T-cell (primary cell): ENCODE data around the gene OSBPL5. TPM values are rescaled to one million over a fixed set of nuclear protein-coding genes. Genes with fewer than 3 reads are reported as not detected.
A peak's percentile ranks its signal among the peaks of the same experiment; 100 is the strongest.

ENCODE experiments used
- ATAC-seq, 4 experiments: fragments of 200-7000 bp in 3 of 4; fragments of 150-1000 bp in 1 of 4; cut with Tn5 transposase; replicated peaks in 1 of 4; 1 replicate in 3 of 4; 2 replicates in 1 of 4; pipeline ENCODE4 v1.10.0; 2021; ENCODE audit warnings: moderate library complexity in 3 of 4, mild to moderate bottlenecking in 2 of 4, moderate number of reproducible peaks in 1 of 4
- CTCF ChIA-PET, 2 donors: fragments of 300-600 bp; sonication (Branson Sonifier 250); formaldehyde crosslinking; loops; one replicate each; lab custom pipeline; 2022; ENCODE audit warnings: antibody characterized with exemption in 2 of 2; lab: Charles Lee
- POLR2A ChIA-PET, 2 donors: fragments of 300-600 bp; sonication (Branson Sonifier 250); formaldehyde crosslinking; loops; one replicate each; lab custom pipeline; 2022; ENCODE audit warnings: antibody characterized with exemption in 2 of 2; lab: Charles Lee
- DNase-seq, 35 experiments: peaks; one replicate each; pipeline versions ENCODE4 v3.0.0 to v3.0.0-alpha.2; 2013 to 2023
- H3K27ac ChIP-seq: one replicate; pipeline ENCODE4 v1.5.1; 2013; ENCODE audit warnings: low read length
- H3K27me3 ChIP-seq, 2 experiments: replicated peaks in 1 of 2; 1 replicate in 1 of 2; 2 replicates in 1 of 2; pipeline versions ENCODE4 v1.6.1 to v1.7.0; 2013; ENCODE audit warnings: low read length in 1 of 2, mixed read lengths in 1 of 2; ENCODE audit not compliant: control insufficient read depth in 2 of 2, insufficient read depth in 2 of 2; ENCODE audit errors: extremely low read depth in 1 of 2
- H3K36me3 ChIP-seq, 2 donors: 1 replicate in 1 of 2; 2 replicates in 1 of 2; pipeline versions ENCODE4 v1.6.1 to v1.7.0; 2013; ENCODE audit warnings: low read length in 1 of 2; ENCODE audit not compliant: control insufficient read depth in 2 of 2, insufficient read depth in 1 of 2; ENCODE audit errors: extremely low read depth in 1 of 2
- H3K4me1 ChIP-seq, 2 experiments: 1 replicate in 1 of 2; 2 replicates in 1 of 2; pipeline versions ENCODE4 v1.6.1 to v1.7.0; 2013; ENCODE audit warnings: low read length in 2 of 2, mixed read lengths in 1 of 2; ENCODE audit not compliant: insufficient read depth in 2 of 2, control insufficient read depth in 1 of 2; ENCODE audit errors: extremely low read depth in 1 of 2
- H3K4me3 ChIP-seq, 2 donors: 1 replicate in 1 of 2; 2 replicates in 1 of 2; pipeline versions ENCODE4 v1.5.1 to v1.7.0; 2013; ENCODE audit warnings: mild to moderate bottlenecking in 2 of 2, low read length in 1 of 2, moderate library complexity in 1 of 2; ENCODE audit not compliant: control insufficient read depth in 1 of 2; ENCODE audit errors: extremely low read depth in 1 of 2
- H3K9me3 ChIP-seq: 2 replicates; pipeline ENCODE4 v1.7.0; 2013
- H3K27ac Mint-ChIP-seq, 2 donors: one replicate each; pipeline ENCODE4 v1.8.0; 2020 to 2021; ENCODE audit warnings: mild to moderate bottlenecking in 2 of 2, mixed read lengths in 2 of 2
- H3K27me3 Mint-ChIP-seq, 2 donors: one replicate each; pipeline ENCODE4 v1.8.0; 2021 to 2022; ENCODE audit warnings: mixed read lengths in 2 of 2
- H3K36me3 Mint-ChIP-seq: one replicate; pipeline ENCODE4 v1.8.0; 2021; ENCODE audit warnings: mixed read lengths
- H3K4me1 Mint-ChIP-seq, 3 donors: one replicate each; pipeline ENCODE4 v1.8.0; 2020 to 2022; ENCODE audit warnings: mixed read lengths in 3 of 3, mild to moderate bottlenecking in 1 of 3
- H3K4me3 Mint-ChIP-seq, 3 donors: one replicate each; pipeline ENCODE4 v1.8.0; 2020 to 2022; ENCODE audit warnings: mild to moderate bottlenecking in 3 of 3, mixed read lengths in 3 of 3, moderate library complexity in 3 of 3
- H3K9me3 Mint-ChIP-seq, 3 donors: one replicate each; pipeline ENCODE4 v1.8.0; 2020 to 2022; ENCODE audit warnings: mixed read lengths in 3 of 3
- WGBS: methylation state at CpG from one replicate; pipeline ENCODE4 v1.1.5; 2013; ENCODE audit warnings: missing lambda C conversion rate; ENCODE audit not compliant: insufficient coverage; 5-methylcytosine and 5-hydroxymethylcytosine counted together
- total RNA-seq, 35 experiments: library from RNA in 6 of 35; stranded (reverse) in 6 of 35; fragments of 120-200 nt in 1 of 35; gene quantifications; one replicate each; pipeline versions ENCODE4 v1.2.1 to v1.2.4 and lab custom pipeline; 2013 to 2026

The OSBPL5 gene, protein sequence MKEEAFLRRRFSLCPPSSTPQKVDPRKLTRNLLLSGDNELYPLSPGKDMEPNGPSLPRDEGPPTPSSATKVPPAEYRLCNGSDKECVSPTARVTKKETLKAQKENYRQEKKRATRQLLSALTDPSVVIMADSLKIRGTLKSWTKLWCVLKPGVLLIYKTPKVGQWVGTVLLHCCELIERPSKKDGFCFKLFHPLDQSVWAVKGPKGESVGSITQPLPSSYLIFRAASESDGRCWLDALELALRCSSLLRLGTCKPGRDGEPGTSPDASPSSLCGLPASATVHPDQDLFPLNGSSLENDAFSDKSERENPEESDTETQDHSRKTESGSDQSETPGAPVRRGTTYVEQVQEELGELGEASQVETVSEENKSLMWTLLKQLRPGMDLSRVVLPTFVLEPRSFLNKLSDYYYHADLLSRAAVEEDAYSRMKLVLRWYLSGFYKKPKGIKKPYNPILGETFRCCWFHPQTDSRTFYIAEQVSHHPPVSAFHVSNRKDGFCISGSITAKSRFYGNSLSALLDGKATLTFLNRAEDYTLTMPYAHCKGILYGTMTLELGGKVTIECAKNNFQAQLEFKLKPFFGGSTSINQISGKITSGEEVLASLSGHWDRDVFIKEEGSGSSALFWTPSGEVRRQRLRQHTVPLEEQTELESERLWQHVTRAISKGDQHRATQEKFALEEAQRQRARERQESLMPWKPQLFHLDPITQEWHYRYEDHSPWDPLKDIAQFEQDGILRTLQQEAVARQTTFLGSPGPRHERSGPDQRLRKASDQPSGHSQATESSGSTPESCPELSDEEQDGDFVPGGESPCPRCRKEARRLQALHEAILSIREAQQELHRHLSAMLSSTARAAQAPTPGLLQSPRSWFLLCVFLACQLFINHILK
- 10 to 100 TPM; 11.2 to 41.5 (median 20.9) TPM for total RNA-seq
- 13.8 TPM for total RNA-seq (2013)
- 1.6 to 16.3 (median 9.1) reads per million in 29 experiments for total RNA-seq (lab: John Stamatoyannopoulos, UW)

- no peaks in the 10 kb centered on the region for H3K36me3 Mint-ChIP-seq
- H3K27ac ChIP-seq: no peak within 1 kb of the TSS
- peaks cover 0 to 77% of the 10 kb centered on the region in 2 experiments for H3K27me3 ChIP-seq
- peak in 34 of 35 experiments; percentile 8 to 67 (median 39) for DNase-seq
- H3K9me3 ChIP-seq: no peaks in the 10 kb centered on the region
- peak within 1 kb of the TSS; percentile 60 to 71 for H3K4me3 ChIP-seq
- 1% methylated on average over 39 of the region's 63 CpGs for WGBS
- peaks cover 43 to 46% (median 44%) of the 10 kb centered on the region in 3 donors for H3K4me1 Mint-ChIP-seq
- ChIA-PET CTCF (no interaction called here), POLR2A (no interaction called here)
- H3K4me3 Mint-ChIP-seq: peak within 1 kb of the TSS; percentile 70 to 87 (median 78)
- peak; percentile 73 to 81 (median 78) for ATAC-seq
- peak within 1 kb of the TSS; percentile 57 to 77 for H3K27ac Mint-ChIP-seq
- H3K36me3 ChIP-seq: no peaks in the 10 kb centered on the region
- peaks cover 12 to 57% of the 10 kb centered on the region in 2 donors for H3K27me3 Mint-ChIP-seq
- no peaks in the 10 kb centered on the region for H3K9me3 Mint-ChIP-seq
- H3K4me1 ChIP-seq: peaks cover 13 to 70% of the 10 kb centered on the region in 2 experiments
Measured at GRCh38 chr11:3165152-3165705, at the start of gene OSBPL5. Gene OSBPL5 (minus strand): TSS chr11:3165310. CDS start chr11:3129148, 36,162 bp downstream.

DNA sequence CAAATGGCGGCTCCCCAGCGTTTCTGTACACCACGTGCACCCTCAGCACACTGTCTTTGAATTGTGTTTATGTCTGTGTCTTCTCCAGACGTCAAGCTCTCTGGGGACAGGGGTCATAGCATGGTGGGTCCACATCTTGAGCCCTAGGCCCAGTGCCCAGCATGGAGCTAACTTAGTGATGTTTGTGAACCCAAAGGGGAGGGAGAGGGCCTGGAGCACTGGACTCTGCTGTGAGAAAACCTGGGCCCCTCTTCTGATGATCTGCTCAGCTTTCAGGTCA lies 49.2 kb upstream of the OSBPL5 start:
- POLR2A ChIA-PET: no interaction called here
- H3K4me1 Mint-ChIP-seq: peaks cover 4 to 10% (median 5%) of the 10 kb centered on the region in 3 donors

GRCh38 chr11:3213659-3214419 lies 48.7 kb upstream of the OSBPL5 start:
- Mint-ChIP-seq H3K4me3 (no peak overlapping the region), H3K36me3 (peaks cover 6% of the 10 kb centered on the region), H3K4me1 (peaks cover 4 to 10% (median 5%) of the 10 kb centered on the region in 3 donors), H3K9me3 (peaks cover 0 to 13% (median 13%) of the 10 kb centered on the region in 3 donors), H3K27me3 (peaks cover 22 to 34% of the 10 kb centered on the region in 2 donors), H3K27ac (no peak overlapping the region)
- Histone ChIP-seq H3K27ac (no peak overlapping the region), H3K9me3 (no peaks in the 10 kb centered on the region), H3K4me3 (no peak overlapping the region), H3K27me3 (peaks cover 0 to 47% of the 10 kb centered on the region in 2 experiments), H3K36me3 (no peaks in the 10 kb centered on the region), H3K4me1 (peaks cover 0 to 6% of the 10 kb centered on the region in 2 experiments)
- WGBS: 79% methylated on average over 20 of the region's 24 CpGs
- POLR2A ChIA-PET: interaction anchor here in 1 of 2 donors (0.6 kb wide), 1 partner anchor 25 kb away, joined by 5 read pairs; no protein-coding TSS in a partner anchor
- ATAC-seq: no peak
- CTCF ChIA-PET: interaction anchor here in 1 of 2 donors (0.5 kb wide), 1 partner anchor 1602 kb away, joined by 3 read pairs; no protein-coding TSS in a partner anchor
- no peak for DNase-seq

More for the DNA sequence above, 49.2 kb upstream of the OSBPL5 start:
- Mint-ChIP-seq H3K36me3 (peaks cover 6% of the 10 kb centered on the region), H3K27me3 (peaks cover 22 to 34% of the 10 kb centered on the region in 2 donors), H3K27ac (no peak overlapping the region), H3K4me3 (no peak overlapping the region), H3K9me3 (peaks cover 0 to 13% (median 13%) of the 10 kb centered on the region in 3 donors)
- CTCF ChIA-PET: interaction anchor here in 1 of 2 donors (0.5 kb wide), 1 partner anchor 1602 kb away, joined by 3 read pairs; no protein-coding TSS in a partner anchor
- peaks cover 0 to 49% of the 10 kb centered on the region in 2 experiments for H3K27me3 ChIP-seq
- 81% methylated on average over 3 of the region's 4 CpGs for WGBS
- no peaks in the 10 kb centered on the region for H3K36me3 ChIP-seq
- no peak overlapping the region for H3K4me3 ChIP-seq
- DNase-seq (no peak), ATAC-seq (no peak)
- H3K9me3 ChIP-seq: no peaks in the 10 kb centered on the region
- H3K27ac ChIP-seq: no peak overlapping the region
- H3K4me1 ChIP-seq: peaks cover 0 to 6% of the 10 kb centered on the region in 2 experiments

GRCh38 chr11:3208272-3208671 lies 43.2 kb upstream of the OSBPL5 start:
- H3K4me1 Mint-ChIP-seq: peaks cover 0 to 3% (median 0%) of the 10 kb centered on the region in 3 donors
- no peak overlapping the region for H3K4me3 Mint-ChIP-seq
- Histone ChIP-seq H3K4me3 (no peak overlapping the region), H3K4me1 (peaks cover 0 to 16% of the 10 kb centered on the region in 2 experiments), H3K27me3 (peaks cover 0 to 29% of the 10 kb centered on the region in 2 experiments), H3K36me3 (no peaks in the 10 kb centered on the region), H3K27ac (no peak overlapping the region), H3K9me3 (no peaks in the 10 kb centered on the region)
- 89% methylated on average over 3 of the region's 6 CpGs for WGBS
- no peak for ATAC-seq
- H3K36me3 Mint-ChIP-seq: peaks cover 6% of the 10 kb centered on the region
- CTCF ChIA-PET: no interaction called here
- DNase-seq: no peak
- POLR2A ChIA-PET: no interaction called here
- H3K27me3 Mint-ChIP-seq: peaks cover 7 to 14% of the 10 kb centered on the region in 2 donors
- H3K9me3 Mint-ChIP-seq: peaks cover 0 to 13% (median 13%) of the 10 kb centered on the region in 3 donors
- H3K27ac Mint-ChIP-seq: no peak overlapping the region

GRCh38 chr11:3207526-3208189 lies 42.5 kb upstream of the OSBPL5 start:
- H3K4me3 ChIP-seq: no peak overlapping the region
- no peak for ATAC-seq
- H3K27me3 ChIP-seq: peaks cover 0 to 34% of the 10 kb centered on the region in 2 experiments
- ChIA-PET POLR2A (no interaction called here), CTCF (no interaction called here)
- no peak overlapping the region for H3K27ac ChIP-seq
- DNase-seq: no peak
- no peaks in the 10 kb centered on the region for H3K9me3 ChIP-seq
- H3K36me3 Mint-ChIP-seq: peaks cover 6% of the 10 kb centered on the region
- H3K36me3 ChIP-seq: no peaks in the 10 kb centered on the region
- peaks cover 0 to 22% of the 10 kb centered on the region in 2 experiments for H3K4me1 ChIP-seq
- no peak overlapping the region for H3K27ac Mint-ChIP-seq
- 70% methylated on average over 7 of the region's 8 CpGs for WGBS
- H3K9me3 Mint-ChIP-seq: peaks cover 0 to 13% (median 13%) of the 10 kb centered on the region in 3 donors
- H3K4me1 Mint-ChIP-seq: peaks cover 1 to 4% (median 3%) of the 10 kb centered on the region in 3 donors
- H3K4me3 Mint-ChIP-seq: no peak overlapping the region
- H3K27me3 Mint-ChIP-seq: peaks cover 8 to 18% of the 10 kb centered on the region in 2 donors
